Measurements from ENCODE around the gene HSPB6.

HSPB6 gene, protein sequence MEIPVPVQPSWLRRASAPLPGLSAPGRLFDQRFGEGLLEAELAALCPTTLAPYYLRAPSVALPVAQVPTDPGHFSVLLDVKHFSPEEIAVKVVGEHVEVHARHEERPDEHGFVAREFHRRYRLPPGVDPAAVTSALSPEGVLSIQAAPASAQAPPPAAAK

DNA sequence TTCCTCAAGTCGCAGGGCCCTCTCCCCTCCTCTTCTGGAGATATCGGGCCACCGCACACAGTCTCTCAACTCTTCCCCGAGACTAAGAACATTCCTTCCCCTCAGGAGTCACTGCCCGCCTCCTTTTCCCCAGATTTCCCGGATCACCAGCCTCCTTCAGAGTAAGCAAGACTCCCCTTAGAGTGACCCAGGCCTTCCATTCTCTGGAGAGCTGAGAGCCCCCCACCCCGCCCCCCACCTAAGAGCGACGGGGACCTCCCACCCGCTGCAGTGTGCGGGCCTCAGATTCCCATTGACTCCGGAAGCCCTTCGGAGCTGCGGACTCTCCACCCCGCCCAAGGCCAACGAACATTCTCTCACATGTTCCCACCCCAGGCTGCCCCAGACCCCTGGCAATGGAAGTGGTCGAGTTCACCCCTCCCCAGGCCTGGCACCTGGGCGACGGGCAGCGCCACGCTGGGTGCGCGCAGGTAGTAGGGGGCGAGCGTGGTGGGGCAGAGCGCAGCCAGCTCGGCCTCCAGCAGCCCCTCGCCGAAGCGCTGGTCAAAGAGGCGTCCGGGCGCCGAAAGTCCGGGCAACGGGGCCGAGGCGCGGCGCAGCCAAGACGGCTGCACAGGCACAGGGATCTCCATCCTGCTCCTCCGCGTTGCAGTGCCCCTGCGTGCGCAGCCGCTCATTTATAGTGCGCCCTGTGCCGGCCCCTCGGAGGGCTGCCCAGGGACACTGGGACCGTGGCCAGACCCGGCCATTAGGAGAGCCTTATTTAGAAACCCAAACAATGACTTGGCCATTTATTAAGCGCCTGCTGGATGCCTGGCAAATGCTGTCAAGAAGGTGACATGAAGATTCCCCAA is at the start of gene HSPB6:
TSS of gene HSPB6 (minus strand) at position 653 of the 854 bp plus-strand sequence. CDS start at position 632, 21 bp downstream.
- Histone ChIP-seq H3K36me3 (ENCODE audit: insufficient read depth) (no peaks in the 10 kb centered on the region), H3K4me3 (IDR thresholded peaks at IDR 0.05; ENCODE audit: insufficient read depth, low read depth, low read length) (no peak within 1 kb of the TSS), H3K79me2 (ENCODE audit: insufficient read depth, low read depth) (peaks cover 12% of the 10 kb centered on the region; the same call in 1 of the 2 replicates), H3K4me1 (ENCODE audit: low read depth, poor library complexity, severe bottlenecking) (peaks cover 16% of the 10 kb centered on the region), H3K27me3 (ENCODE audit: insufficient read depth, low read depth) (no peaks in the 10 kb centered on the region), H3K27ac (peak within 1 kb of the TSS; percentile 75), H3K9ac (peak within 1 kb of the TSS; percentile 50), H2AFZ (ENCODE audit: low read depth) (peak within 1 kb of the TSS; percentile 94), H4K20me1 (ENCODE audit: insufficient read depth) (no peaks in the 10 kb centered on the region), H3K4me2 (peak within 1 kb of the TSS; percentile 84)
- TF ChIP-seq, protein P1, sequence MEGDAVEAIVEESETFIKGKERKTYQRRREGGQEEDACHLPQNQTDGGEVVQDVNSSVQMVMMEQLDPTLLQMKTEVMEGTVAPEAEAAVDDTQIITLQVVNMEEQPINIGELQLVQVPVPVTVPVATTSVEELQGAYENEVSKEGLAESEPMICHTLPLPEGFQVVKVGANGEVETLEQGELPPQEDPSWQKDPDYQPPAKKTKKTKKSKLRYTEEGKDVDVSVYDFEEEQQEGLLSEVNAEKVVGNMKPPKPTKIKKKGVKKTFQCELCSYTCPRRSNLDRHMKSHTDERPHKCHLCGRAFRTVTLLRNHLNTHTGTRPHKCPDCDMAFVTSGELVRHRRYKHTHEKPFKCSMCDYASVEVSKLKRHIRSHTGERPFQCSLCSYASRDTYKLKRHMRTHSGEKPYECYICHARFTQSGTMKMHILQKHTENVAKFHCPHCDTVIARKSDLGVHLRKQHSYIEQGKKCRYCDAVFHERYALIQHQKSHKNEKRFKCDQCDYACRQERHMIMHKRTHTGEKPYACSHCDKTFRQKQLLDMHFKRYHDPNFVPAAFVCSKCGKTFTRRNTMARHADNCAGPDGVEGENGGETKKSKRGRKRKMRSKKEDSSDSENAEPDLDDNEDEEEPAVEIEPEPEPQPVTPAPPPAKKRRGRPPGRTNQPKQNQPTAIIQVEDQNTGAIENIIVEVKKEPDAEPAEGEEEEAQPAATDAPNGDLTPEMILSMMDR (conservative IDR thresholded peaks at IDR 0.05; ENCODE audit: low read depth, low read length): no peak

DNA sequence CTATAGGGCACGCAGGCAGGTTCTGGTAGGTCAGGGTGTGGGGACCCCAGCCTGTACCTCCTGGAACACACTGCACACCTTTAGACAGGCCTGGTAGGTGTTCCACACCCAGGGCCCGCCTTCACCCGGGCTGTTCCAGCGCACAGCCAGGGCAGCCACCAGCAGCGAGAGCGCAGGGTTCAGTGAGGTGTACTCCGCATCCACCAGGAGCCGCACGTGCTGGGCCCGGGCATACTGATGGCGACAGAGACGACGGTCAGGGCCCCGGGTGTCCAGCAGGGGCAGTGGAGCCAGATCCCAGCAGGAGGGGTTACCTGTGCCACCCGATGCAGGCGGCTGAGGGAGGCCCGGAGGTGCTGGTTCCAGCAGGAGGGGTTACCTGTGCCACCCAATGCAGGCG is 49.8 kb upstream of the HSPB6 start:
- H3K36me3 ChIP-seq (ENCODE audit: insufficient read depth): no peaks in the 10 kb centered on the region
- H2AFZ ChIP-seq (ENCODE audit: low read depth): no peak overlapping the region
- H3K4me2 ChIP-seq: no peak overlapping the region
- TF ChIP-seq, protein P1 (conservative IDR thresholded peaks at IDR 0.05; ENCODE audit: low read depth, low read length): no peak
- no peaks in the 10 kb centered on the region for H3K4me1 ChIP-seq (ENCODE audit: low read depth, poor library complexity, severe bottlenecking)
- H3K9ac ChIP-seq: no peak overlapping the region
- peaks cover 53% of the 10 kb centered on the region; the same call in 1 of the 2 replicates for H3K27me3 ChIP-seq (ENCODE audit: insufficient read depth, low read depth)
- H3K79me2 ChIP-seq (ENCODE audit: insufficient read depth, low read depth): no peaks in the 10 kb centered on the region
- no peak overlapping the region for H3K27ac ChIP-seq
- no peaks in the 10 kb centered on the region for H4K20me1 ChIP-seq (ENCODE audit: insufficient read depth)
- H3K4me3 ChIP-seq (IDR thresholded peaks at IDR 0.05; ENCODE audit: insufficient read depth, low read depth, low read length): no peak overlapping the region

DNA sequence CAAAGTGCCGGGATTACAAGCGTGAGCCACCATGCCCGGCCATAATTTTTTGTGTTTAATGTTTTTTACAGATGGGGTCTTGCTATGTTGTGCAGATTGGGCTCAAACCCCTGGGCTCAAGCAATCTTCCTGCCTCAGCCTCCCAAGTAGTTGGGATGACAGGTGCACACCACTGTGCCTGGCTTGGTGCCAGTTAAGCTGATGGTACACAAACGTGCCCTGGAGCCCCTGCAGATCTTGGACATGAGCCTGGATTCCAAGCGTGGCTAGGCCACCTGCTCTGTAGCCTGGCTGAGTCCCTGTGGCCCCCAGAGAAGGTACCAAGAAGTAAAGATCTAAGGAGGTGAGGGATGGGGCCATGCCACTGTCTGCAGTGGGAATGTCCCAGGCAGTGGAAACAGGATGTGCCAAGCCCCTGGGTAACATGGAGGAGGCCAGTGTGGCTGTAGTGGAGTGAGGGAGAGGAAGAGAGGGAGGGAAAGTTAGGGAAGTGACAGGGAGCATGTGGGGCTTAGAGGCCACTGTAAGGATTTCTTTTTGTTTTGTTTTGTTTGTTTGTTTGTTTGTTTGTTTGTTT is 48.8 kb upstream of the HSPB6 start:
- Histone ChIP-seq H3K27ac (no peak overlapping the region), H2AFZ (ENCODE audit: low read depth) (no peak overlapping the region), H3K9ac (no peak overlapping the region)

DNA sequence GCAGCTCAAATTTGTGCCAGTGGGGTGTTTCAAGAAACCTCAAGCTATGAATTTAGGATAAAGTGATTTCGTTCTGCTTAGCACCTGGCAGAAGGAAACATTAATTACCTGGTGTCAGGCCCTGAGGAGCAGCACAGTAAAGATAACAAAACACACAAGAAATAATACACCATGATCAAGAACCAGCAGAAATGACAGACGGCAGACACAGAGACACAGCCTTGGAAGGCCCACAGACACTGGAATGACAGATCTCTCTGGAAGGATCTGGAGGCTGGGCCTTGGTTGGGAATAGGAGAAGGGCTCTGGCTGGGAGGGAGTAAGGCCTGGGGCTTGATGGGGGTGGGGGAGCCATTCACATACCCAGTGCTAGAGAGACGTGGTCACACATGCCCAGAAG is 45.0 kb upstream of the HSPB6 start:
- no peaks in the 10 kb centered on the region for H3K79me2 ChIP-seq (ENCODE audit: insufficient read depth, low read depth)
- H3K36me3 ChIP-seq (ENCODE audit: insufficient read depth): no peaks in the 10 kb centered on the region
- no peak overlapping the region for H3K27ac ChIP-seq
- no peak overlapping the region for H3K4me2 ChIP-seq
- no peaks in the 10 kb centered on the region for H3K4me1 ChIP-seq (ENCODE audit: low read depth, poor library complexity, severe bottlenecking)
- TF ChIP-seq, protein P1 (conservative IDR thresholded peaks at IDR 0.05; ENCODE audit: low read depth, low read length): no peak
- no peak overlapping the region for H3K4me3 ChIP-seq (IDR thresholded peaks at IDR 0.05; ENCODE audit: insufficient read depth, low read depth, low read length)
- H4K20me1 ChIP-seq (ENCODE audit: insufficient read depth): no peaks in the 10 kb centered on the region
- no peak overlapping the region for H3K9ac ChIP-seq
- peaks cover 43% of the 10 kb centered on the region for H3K27me3 ChIP-seq (ENCODE audit: insufficient read depth, low read depth)
- no peak overlapping the region for H2AFZ ChIP-seq (ENCODE audit: low read depth)

More for the DNA sequence above, 48.8 kb upstream of the HSPB6 start:
- H3K79me2 ChIP-seq (ENCODE audit: insufficient read depth, low read depth): no peaks in the 10 kb centered on the region
- no peak overlapping the region for H3K4me3 ChIP-seq (IDR thresholded peaks at IDR 0.05; ENCODE audit: insufficient read depth, low read depth, low read length)
- no peaks in the 10 kb centered on the region for H4K20me1 ChIP-seq (ENCODE audit: insufficient read depth)
- H3K27me3 ChIP-seq (ENCODE audit: insufficient read depth, low read depth): peaks cover 54% of the 10 kb centered on the region
- H3K4me1 ChIP-seq (ENCODE audit: low read depth, poor library complexity, severe bottlenecking): no peaks in the 10 kb centered on the region
- TF ChIP-seq, protein P1 (conservative IDR thresholded peaks at IDR 0.05; ENCODE audit: low read depth, low read length): no peak
- H3K4me2 ChIP-seq: no peak overlapping the region
- no peaks in the 10 kb centered on the region for H3K36me3 ChIP-seq (ENCODE audit: insufficient read depth)

Measured in KMS-11 (cell line).